ENCODE results near the gene ARHGAP42.

The ARHGAP42 gene

DNA sequence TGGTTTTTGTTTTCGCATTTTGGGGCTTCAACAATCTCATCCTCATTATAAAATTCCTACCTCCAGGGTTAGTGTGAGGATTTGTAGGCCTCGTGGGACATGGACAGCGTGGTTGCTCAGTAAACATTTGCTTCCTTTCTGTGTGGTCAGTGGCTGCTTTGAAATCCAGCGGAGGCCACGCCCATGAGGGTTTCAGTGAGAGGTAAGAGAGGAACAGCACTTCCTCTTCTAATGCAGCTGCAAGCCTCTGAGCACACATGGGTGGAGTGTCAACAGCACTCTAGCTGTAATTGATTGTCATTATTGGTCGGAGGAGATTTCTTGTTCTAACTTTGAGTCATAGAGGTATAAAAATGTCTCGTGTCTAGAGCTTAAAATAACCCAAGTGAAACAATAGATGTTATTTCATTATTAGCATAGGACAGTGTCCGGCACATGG lies 6.0 kb upstream of the ARHGAP42 start:
- H3K36me3 ChIP-seq (ENCODE audit: control insufficient read depth in 1 of 2, insufficient read depth in 2 of 2, low read length in 2 of 2) = no peaks in the 10 kb centered on the region
- no peaks in the 10 kb centered on the region for H3K27me3 ChIP-seq (ENCODE audit: control insufficient read depth in 1 of 2, insufficient read depth in 2 of 2, low read length in 2 of 2)
- no peak overlapping the region for H3K27ac ChIP-seq (ENCODE audit: low read depth, low read length)
- H3K9ac ChIP-seq (ENCODE audit: low read depth in 1 of 2, low read length in 2 of 2) = no peak overlapping the region
- no peaks in the 10 kb centered on the region for H3K9me3 ChIP-seq (ENCODE audit: control insufficient read depth in 1 of 2, low read length in 2 of 2)
- H3K4me1 ChIP-seq (ENCODE audit: control insufficient read depth in 1 of 2, insufficient read depth in 2 of 2, low read length in 2 of 2) = peaks cover 13 to 19% of the 10 kb centered on the region in 2 donors
- peak overlapping the region in 1 of 2 donors; percentile 12 for H3K4me3 ChIP-seq (ENCODE audit: low read depth in 1 of 2, low read length in 2 of 2)

DNA sequence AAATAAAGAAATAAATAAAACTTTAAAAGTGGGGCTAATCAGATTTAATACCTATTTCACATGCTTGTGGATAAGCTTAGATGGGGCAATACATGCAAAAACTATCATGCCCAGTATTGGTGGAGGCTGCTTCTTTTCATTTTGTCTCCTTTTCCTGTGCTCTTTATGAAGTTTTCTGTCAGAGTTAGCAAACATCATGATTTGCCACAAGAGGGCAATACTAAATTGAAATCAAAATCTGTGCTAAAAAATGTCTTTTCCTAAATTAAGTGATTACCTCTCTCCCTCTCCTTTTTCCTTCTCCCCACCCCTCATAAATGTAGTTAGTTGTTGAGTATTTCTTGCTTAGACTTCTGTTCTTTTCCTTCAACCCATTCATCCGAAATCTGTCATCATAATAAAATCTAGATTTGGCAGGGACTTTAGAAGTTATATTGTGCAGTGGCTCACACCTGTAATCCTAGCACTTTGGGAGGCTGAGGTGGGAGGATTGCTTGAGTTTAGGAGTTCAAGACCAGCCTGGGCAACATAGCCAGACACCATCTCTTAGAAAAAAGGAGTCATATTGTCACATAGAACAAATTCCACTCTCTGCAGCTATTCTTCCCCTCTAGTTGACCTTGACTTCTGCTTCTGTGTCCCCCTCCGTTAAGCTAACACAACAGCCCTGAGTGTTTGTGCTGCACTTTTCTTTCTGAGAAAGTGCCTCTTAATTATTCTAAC lies 4.7 kb upstream of the ARHGAP42 start:
- Histone ChIP-seq H3K27me3 (ENCODE audit: control insufficient read depth in 1 of 2, insufficient read depth in 2 of 2, low read length in 2 of 2) (no peaks in the 10 kb centered on the region), H3K4me3 (ENCODE audit: low read depth in 1 of 2, low read length in 2 of 2) (no peak overlapping the region), H3K36me3 (ENCODE audit: control insufficient read depth in 1 of 2, insufficient read depth in 2 of 2, low read length in 2 of 2) (no peaks in the 10 kb centered on the region), H3K9me3 (ENCODE audit: control insufficient read depth in 1 of 2, low read length in 2 of 2) (no peaks in the 10 kb centered on the region), H3K27ac (ENCODE audit: low read depth, low read length) (no peak overlapping the region), H3K4me1 (ENCODE audit: control insufficient read depth in 1 of 2, insufficient read depth in 2 of 2, low read length in 2 of 2) (peaks cover 13 to 24% of the 10 kb centered on the region in 2 donors), H3K9ac (ENCODE audit: low read depth in 1 of 2, low read length in 2 of 2) (no peak overlapping the region)

DNA sequence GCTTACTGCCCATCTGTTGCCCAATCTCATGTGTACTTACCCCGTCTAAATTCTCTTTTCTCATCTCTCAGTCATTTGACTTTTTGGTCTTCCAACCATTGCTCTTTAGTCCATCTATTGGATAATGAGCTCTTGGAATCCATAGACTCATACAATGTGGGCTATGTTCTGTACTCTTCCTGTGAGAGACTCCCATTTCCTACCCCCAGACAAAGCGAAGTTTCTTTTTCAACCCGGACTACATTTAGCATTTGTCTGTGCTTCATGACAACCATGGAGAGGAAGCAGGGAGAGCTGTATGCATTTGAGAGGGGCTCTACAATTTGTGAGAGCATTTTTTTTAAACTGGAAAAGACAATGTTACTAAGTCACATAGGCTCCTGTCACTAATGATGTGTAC lies 4.0 kb upstream of the ARHGAP42 start:
- Histone ChIP-seq H3K4me3 (ENCODE audit: low read depth in 1 of 2, low read length in 2 of 2) (no peak overlapping the region), H3K27me3 (ENCODE audit: control insufficient read depth in 1 of 2, insufficient read depth in 2 of 2, low read length in 2 of 2) (no peaks in the 10 kb centered on the region), H3K27ac (ENCODE audit: low read depth, low read length) (no peak overlapping the region), H3K4me1 (ENCODE audit: control insufficient read depth in 1 of 2, insufficient read depth in 2 of 2, low read length in 2 of 2) (peaks cover 13 to 24% of the 10 kb centered on the region in 2 donors), H3K9ac (ENCODE audit: low read depth in 1 of 2, low read length in 2 of 2) (no peak overlapping the region), H3K9me3 (ENCODE audit: control insufficient read depth in 1 of 2, low read length in 2 of 2) (no peaks in the 10 kb centered on the region), H3K36me3 (ENCODE audit: control insufficient read depth in 1 of 2, insufficient read depth in 2 of 2, low read length in 2 of 2) (no peaks in the 10 kb centered on the region)

DNA sequence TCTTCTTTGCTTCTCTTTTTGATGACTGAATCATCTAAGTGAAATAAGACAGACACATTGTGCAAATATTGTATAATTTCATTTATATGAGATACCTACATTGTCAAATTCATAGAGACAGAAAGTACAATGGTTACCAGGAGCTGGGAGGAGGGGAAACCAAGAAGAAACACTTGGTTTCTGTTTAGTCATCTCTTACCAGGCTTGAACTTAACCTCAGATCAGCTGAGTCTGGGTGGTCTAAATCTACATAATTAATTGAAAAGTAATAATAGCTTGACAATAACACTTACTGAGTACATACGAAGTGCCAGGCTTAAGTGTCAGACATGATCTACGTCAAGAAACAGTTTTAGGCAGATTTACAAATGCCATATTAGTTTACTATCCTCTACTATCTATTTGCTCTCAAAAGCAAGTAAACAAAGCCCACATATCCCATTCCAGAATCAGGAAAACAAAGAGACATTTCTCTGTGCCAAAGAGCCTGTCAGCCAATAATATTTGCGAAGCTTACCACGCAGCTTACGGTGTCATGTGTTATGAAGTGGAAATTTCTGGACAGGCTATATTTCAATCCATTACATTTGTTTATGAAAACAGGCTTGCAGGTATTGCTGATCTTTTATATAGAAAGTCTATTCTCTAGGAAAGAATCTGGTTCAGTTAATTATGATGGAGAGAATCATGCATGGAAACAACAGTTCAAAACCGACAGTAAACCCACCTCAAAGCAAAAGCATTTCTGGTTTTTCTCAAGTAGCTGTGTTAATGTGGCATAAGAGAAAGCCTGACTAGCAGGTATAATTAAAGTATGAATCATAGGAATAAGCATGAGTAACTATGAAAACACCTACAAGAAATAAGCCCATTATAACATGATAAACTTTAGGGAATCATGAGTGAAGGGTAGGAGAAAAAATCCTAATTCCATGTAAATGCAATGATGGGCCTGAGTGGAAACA lies 2.7 kb upstream of the ARHGAP42 start:
- Histone ChIP-seq H3K27me3 (ENCODE audit: control insufficient read depth in 1 of 2, insufficient read depth in 2 of 2, low read length in 2 of 2) (no peaks in the 10 kb centered on the region), H3K4me3 (ENCODE audit: low read depth in 1 of 2, low read length in 2 of 2) (no peak overlapping the region), H3K9me3 (ENCODE audit: control insufficient read depth in 1 of 2, low read length in 2 of 2) (no peaks in the 10 kb centered on the region), H3K36me3 (ENCODE audit: control insufficient read depth in 1 of 2, insufficient read depth in 2 of 2, low read length in 2 of 2) (no peaks in the 10 kb centered on the region), H3K4me1 (ENCODE audit: control insufficient read depth in 1 of 2, insufficient read depth in 2 of 2, low read length in 2 of 2) (peaks cover 14 to 31% of the 10 kb centered on the region in 2 donors), H3K27ac (ENCODE audit: low read depth, low read length) (peak overlapping the region; percentile 15), H3K9ac (ENCODE audit: low read depth in 1 of 2, low read length in 2 of 2) (no peak overlapping the region)

DNA sequence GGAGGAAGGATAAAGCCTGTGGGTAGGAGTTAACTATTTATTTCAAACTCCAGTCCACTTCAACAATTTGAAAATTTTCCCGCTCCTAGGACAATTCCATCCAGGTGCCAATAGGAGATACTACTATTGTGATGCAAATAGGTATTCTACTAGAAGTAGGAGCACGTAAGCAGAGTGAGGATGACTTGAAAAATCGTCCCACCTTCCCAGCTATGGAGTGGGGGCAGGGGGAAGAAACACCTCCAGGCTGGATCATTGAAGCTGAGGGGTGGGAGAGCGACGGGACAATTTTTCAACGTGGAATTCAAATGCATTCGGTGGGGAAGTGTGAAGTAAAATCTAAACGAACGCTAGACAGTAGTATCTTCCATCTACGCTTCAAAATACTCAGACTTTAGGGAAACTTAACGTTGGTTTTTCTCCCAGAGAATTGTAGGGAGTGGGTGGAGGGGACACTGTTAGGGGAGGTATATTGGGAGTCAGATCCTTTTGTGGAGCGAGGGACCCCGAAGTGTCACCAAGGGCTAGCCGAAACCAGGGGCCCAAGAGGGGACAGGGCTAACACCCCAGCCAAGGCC lies 523 bp upstream of the ARHGAP42 start:
- Histone ChIP-seq H3K9me3 (ENCODE audit: control insufficient read depth in 1 of 2, low read length in 2 of 2) (no peaks in the 10 kb centered on the region), H3K9ac (ENCODE audit: low read depth in 1 of 2, low read length in 2 of 2) (peak overlapping the region; percentile 4 to 33), H3K36me3 (ENCODE audit: control insufficient read depth in 1 of 2, insufficient read depth in 2 of 2, low read length in 2 of 2) (no peaks in the 10 kb centered on the region), H3K27ac (ENCODE audit: low read depth, low read length) (peak overlapping the region; percentile 51), H3K4me1 (ENCODE audit: control insufficient read depth in 1 of 2, insufficient read depth in 2 of 2, low read length in 2 of 2) (peaks cover 13 to 27% of the 10 kb centered on the region in 2 donors), H3K4me3 (ENCODE audit: low read depth in 1 of 2, low read length in 2 of 2) (peak overlapping the region; percentile 82 to 86), H3K27me3 (ENCODE audit: control insufficient read depth in 1 of 2, insufficient read depth in 2 of 2, low read length in 2 of 2) (no peaks in the 10 kb centered on the region)

DNA sequence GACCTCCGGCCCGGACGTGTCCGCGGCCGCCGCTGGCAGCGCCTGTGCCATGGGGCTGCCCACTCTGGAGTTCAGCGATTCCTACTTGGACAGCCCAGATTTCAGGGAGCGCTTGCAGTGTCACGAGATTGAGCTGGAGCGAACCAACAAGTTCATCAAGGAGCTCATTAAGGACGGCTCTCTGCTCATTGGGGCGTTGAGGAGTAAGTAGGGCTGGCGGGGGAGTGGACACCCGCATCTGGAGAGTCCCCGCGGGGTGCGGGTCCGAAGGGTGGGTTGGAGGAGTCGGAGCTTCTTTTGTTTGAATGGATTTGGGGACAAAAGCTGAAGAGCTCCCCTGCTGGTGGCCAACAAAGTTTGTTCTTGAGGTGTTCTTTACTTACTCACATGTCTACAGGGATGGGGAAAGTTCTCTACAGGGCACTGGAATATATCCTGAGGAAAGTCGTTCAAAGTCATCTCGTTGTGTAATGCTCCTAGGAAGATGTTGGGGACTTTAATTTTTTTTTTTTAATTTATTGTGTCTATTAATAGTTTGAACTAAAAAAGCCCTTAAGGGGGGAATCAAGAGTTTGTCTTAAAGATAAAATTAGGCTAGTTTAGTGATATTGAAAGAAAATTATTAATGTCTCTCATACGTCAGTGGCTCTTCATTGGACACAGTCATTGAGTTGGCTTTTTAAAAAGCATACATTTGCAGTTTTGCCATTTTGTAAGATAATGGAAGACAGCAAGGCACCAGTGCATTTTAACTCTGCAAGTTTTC lies 725 bp downstream of the ARHGAP42 start:
- peak overlapping the region; percentile 74 to 78 for H3K9ac ChIP-seq (ENCODE audit: low read depth in 1 of 2, low read length in 2 of 2)
- H3K9me3 ChIP-seq (ENCODE audit: control insufficient read depth in 1 of 2, low read length in 2 of 2) = no peaks in the 10 kb centered on the region
- H3K4me1 ChIP-seq (ENCODE audit: control insufficient read depth in 1 of 2, insufficient read depth in 2 of 2, low read length in 2 of 2) = peaks cover 14 to 27% of the 10 kb centered on the region in 2 donors
- peak overlapping the region; percentile 74 for H3K27ac ChIP-seq (ENCODE audit: low read depth, low read length)
- no peaks in the 10 kb centered on the region for H3K27me3 ChIP-seq (ENCODE audit: control insufficient read depth in 1 of 2, insufficient read depth in 2 of 2, low read length in 2 of 2)
- H3K4me3 ChIP-seq (ENCODE audit: low read depth in 1 of 2, low read length in 2 of 2) = peak overlapping the region; percentile 82 to 86
- H3K36me3 ChIP-seq (ENCODE audit: control insufficient read depth in 1 of 2, insufficient read depth in 2 of 2, low read length in 2 of 2) = no peaks in the 10 kb centered on the region

DNA sequence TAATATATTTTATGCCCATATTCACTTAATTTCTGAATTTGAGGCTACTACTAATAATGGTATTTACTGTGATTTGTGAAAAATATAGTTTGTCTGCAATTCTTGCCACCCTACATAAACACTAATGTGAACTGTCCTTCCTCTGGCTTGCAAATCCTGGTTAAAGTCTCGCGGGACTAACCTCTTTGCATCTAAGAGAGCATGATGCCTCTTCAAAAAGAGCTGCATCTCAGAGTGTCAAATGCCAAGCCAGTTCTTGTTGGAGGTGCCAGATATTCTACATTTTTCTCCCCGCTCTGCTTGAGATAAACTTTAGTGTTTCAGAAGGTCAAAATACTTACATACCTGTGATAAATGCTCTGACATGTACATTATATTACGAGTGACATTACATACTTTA lies 2.1 kb downstream of the ARHGAP42 start:
- Histone ChIP-seq H3K4me1 (ENCODE audit: control insufficient read depth in 1 of 2, insufficient read depth in 2 of 2, low read length in 2 of 2) (peaks cover 12 to 32% of the 10 kb centered on the region in 2 donors), H3K27me3 (ENCODE audit: control insufficient read depth in 1 of 2, insufficient read depth in 2 of 2, low read length in 2 of 2) (no peaks in the 10 kb centered on the region), H3K4me3 (ENCODE audit: low read depth in 1 of 2, low read length in 2 of 2) (peak overlapping the region; percentile 82 to 86), H3K36me3 (ENCODE audit: control insufficient read depth in 1 of 2, insufficient read depth in 2 of 2, low read length in 2 of 2) (no peaks in the 10 kb centered on the region), H3K9ac (ENCODE audit: low read depth in 1 of 2, low read length in 2 of 2) (no peak overlapping the region), H3K27ac (ENCODE audit: low read depth, low read length) (no peak overlapping the region), H3K9me3 (ENCODE audit: control insufficient read depth in 1 of 2, low read length in 2 of 2) (no peaks in the 10 kb centered on the region)

DNA sequence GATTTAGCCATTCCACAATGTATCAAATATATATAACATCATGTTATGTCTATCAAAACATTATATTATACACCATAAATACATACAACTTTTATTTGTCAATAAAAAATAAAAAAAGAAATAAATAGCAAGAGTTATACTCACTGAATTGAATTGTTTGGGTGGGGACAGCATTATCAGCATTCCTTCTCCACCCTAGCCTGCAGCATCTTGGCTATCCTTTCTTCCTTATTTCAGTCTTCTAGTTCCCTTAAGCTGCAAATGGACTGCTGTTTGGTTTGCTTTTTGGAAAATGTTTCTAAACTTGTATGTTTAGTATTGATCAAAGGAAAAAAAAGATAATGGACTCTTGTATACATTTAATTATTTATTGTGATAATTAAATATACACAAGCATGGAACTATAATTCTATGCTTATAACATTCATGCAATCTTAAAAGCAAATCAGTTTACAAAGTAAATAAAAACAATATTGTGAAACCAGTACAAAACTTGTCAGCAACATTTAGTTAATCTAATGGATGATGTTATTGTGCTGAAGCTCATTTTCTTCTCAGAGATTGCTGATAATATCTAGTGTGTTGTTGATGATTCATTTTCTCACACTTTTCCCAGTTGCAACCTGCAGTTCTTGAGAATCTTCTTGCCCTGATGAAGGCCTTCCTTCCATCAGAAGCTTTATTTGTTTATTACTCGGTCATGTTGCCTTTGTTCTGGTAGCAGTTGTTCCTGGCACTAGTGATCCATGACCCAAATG lies 5.0 kb downstream of the ARHGAP42 start:
- no peak overlapping the region for H3K27ac ChIP-seq (ENCODE audit: low read depth, low read length)
- H3K9me3 ChIP-seq (ENCODE audit: control insufficient read depth in 1 of 2, low read length in 2 of 2) = no peaks in the 10 kb centered on the region
- H3K9ac ChIP-seq (ENCODE audit: low read depth in 1 of 2, low read length in 2 of 2) = no peak overlapping the region
- H3K27me3 ChIP-seq (ENCODE audit: control insufficient read depth in 1 of 2, insufficient read depth in 2 of 2, low read length in 2 of 2) = no peaks in the 10 kb centered on the region
- peaks cover 9 to 21% of the 10 kb centered on the region in 2 donors for H3K4me1 ChIP-seq (ENCODE audit: control insufficient read depth in 1 of 2, insufficient read depth in 2 of 2, low read length in 2 of 2)
- H3K4me3 ChIP-seq (ENCODE audit: low read depth in 1 of 2, low read length in 2 of 2) = no peak overlapping the region
- peaks cover 0 to 4% of the 10 kb centered on the region in 2 donors for H3K36me3 ChIP-seq (ENCODE audit: control insufficient read depth in 1 of 2, insufficient read depth in 2 of 2, low read length in 2 of 2)

DNA sequence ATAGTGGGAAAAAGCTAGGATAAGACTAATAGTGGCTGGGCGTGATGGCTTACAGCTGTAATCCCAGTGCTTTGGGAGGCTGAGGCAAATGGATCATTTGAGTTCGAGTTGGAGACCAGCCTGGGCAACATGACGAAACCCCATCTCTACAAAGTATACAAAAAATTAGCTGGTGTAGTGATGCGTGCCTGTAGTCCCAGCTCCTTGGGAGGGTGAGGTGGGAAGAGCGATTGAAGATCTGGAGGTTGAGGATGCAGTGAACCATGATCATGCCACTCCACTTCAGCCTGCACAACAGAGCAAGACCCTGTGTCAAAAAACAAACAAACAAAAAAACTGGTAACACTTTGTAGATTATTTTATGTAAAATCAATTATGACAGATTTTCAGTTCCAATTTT lies 8.8 kb downstream of the ARHGAP42 start:
- peaks cover 4 to 8% of the 10 kb centered on the region in 2 donors for H3K36me3 ChIP-seq (ENCODE audit: control insufficient read depth in 1 of 2, insufficient read depth in 2 of 2, low read length in 2 of 2)
- peaks cover 2 to 7% of the 10 kb centered on the region in 2 donors for H3K4me1 ChIP-seq (ENCODE audit: control insufficient read depth in 1 of 2, insufficient read depth in 2 of 2, low read length in 2 of 2)
- H3K9me3 ChIP-seq (ENCODE audit: control insufficient read depth in 1 of 2, low read length in 2 of 2) = no peaks in the 10 kb centered on the region
- H3K4me3 ChIP-seq (ENCODE audit: low read depth in 1 of 2, low read length in 2 of 2) = no peak overlapping the region
- H3K9ac ChIP-seq (ENCODE audit: low read depth in 1 of 2, low read length in 2 of 2) = no peak overlapping the region
- no peaks in the 10 kb centered on the region for H3K27me3 ChIP-seq (ENCODE audit: control insufficient read depth in 1 of 2, insufficient read depth in 2 of 2, low read length in 2 of 2)
- H3K27ac ChIP-seq (ENCODE audit: low read depth, low read length) = no peak overlapping the region

Data from duodenal mucosa (tissue), 2 donors.